A549 treated with AZD2906 at 1 μM for 4 hours (cell line): ENCODE results near the gene PXK. TPM values are rescaled to one million over a fixed set of nuclear protein-coding genes. Genes with fewer than 3 reads are reported as not detected.

Experiments
- total RNA-seq: library from RNA; stranded (reverse); fragments of 200-300 nt; extraction: Qiagen RNA extraction; gene quantifications from 5 replicates; pipeline ENCODE4 v1.2.3, GENCODE V29; 2022

PXK gene
- total RNA-seq, result 5.0 to 5.5 TPM (median 5.3 TPM) in 5 replicates

DNA sequence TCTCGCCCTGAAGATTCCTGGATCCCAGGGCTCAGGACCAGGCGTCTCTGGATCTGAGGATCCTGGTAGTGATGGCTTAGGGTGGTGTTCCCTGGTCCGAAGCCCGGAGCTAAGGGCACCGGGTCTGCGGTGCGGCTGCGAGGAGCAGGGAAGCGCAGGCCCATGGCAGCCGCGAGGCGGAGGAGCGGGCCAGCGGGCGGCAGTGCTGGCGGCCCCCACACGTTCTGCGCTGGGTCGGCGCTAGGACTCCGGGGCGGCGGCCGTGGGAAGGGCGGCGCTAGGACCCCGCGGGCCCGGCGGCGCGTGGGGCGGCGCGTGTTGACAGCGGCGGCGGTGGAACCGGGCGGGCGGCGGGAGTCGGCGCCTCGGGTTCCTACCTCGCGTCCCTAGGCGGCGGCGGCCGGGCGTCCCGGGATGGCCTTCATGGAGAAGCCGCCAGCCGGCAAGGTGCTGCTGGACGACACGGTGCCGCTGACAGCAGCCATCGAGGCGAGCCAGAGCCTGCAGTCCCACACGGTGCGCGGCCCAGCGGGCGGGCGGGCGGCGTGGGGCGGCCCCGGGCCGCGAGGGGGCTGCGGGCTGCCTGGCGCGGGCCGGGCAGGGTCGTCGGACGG, at the start of gene PXK:
Gene PXK, plus strand, starts transcription at position 318 of the 614 bp plus-strand sequence. Its CDS starts 97 bp downstream, at position 415.

GRCh38 chr3:58305882-58306711, 26.6 kb upstream of the PXK start, which contains the start of the genes HTD2 and RPP14:
TSS of gene HTD2 (plus strand) at chr3:58306520. CDS start at chr3:58317614, 11,094 bp downstream.
TSS of gene RPP14 (plus strand) at chr3:58306245. CDS start at chr3:58310330, 4,085 bp downstream.

GRCh38 chr3:58433400-58434167, 100.9 kb downstream of the PXK start, which contains the start of gene PDHB:
TSS of gene PDHB (minus strand) at chr3:58433832. CDS start at chr3:58433809, 23 bp downstream.

Other genes with a start within 250 kb of the PXK start
- 0.05 to 0.11 TPM (median 0.10 TPM) in 4 of 5 replicates, not detected in the other for gene DNASE1L3, start 121.9 kb upstream of the PXK start, total RNA-seq
- gene ABHD6, start 95.1 kb upstream of the PXK start, total RNA-seq, result 9.5 to 11.0 TPM (median 10.6 TPM) in 5 replicates
- 8.3 to 13.2 TPM (median 9.5 TPM) in 5 replicates for gene RPP14, start 26.6 kb upstream of the PXK start, total RNA-seq
- gene HTD2, start 26.4 kb upstream of the PXK start, total RNA-seq, result 6.0 to 8.0 TPM (median 7.1 TPM) in 5 replicates
- 53.3 to 67.2 TPM (median 57.7 TPM) in 5 replicates for gene PDHB, start 100.9 kb downstream of the PXK start, total RNA-seq
- gene KCTD6, start 159.2 kb downstream of the PXK start, total RNA-seq, result 5.3 to 7.6 TPM (median 6.8 TPM) in 5 replicates
- 5.7 to 8.9 TPM (median 7.8 TPM) in 5 replicates for gene ACOX2, start 204.3 kb downstream of the PXK start, total RNA-seq
- 0.26 to 0.51 TPM (median 0.41 TPM) in 5 replicates for gene FAM107A, start 244.5 kb downstream of the PXK start, total RNA-seq